Stimulated activated naive CD8-positive, alpha-beta T cell treated with anti-CD3 and anti-CD28 coated beads, Interleukin-15, Interleukin-2, amounts not matched to agents 100 ng/mL and 50 ng/mL, for 24 hours (primary cell): ENCODE data around the gene WWOX.

ENCODE experiments used
- H3K27ac Mint-ChIP-seq: one replicate; pipeline ENCODE4 v1.8.0; 2021; ENCODE audit warnings: mild to moderate bottlenecking, mixed read lengths
- H3K27me3 Mint-ChIP-seq: one replicate; pipeline ENCODE4 v1.8.0; 2021; ENCODE audit warnings: mixed read lengths
- H3K36me3 Mint-ChIP-seq: one replicate; pipeline ENCODE4 v1.8.0; 2021; ENCODE audit warnings: low read depth, mixed read lengths
- H3K4me1 Mint-ChIP-seq: one replicate; pipeline ENCODE4 v1.8.0; 2021; ENCODE audit warnings: low read depth, mixed read lengths
- H3K4me3 Mint-ChIP-seq: one replicate; pipeline ENCODE4 v1.8.0; 2021; ENCODE audit warnings: mild to moderate bottlenecking, mixed read lengths
- H3K9me3 Mint-ChIP-seq: one replicate; pipeline ENCODE4 v1.8.0; 2021; ENCODE audit warnings: mixed read lengths

The WWOX gene

GRCh38 chr16:78607465-78607864, 508.0 kb downstream of the WWOX start:
- H3K4me3 Mint-ChIP-seq: no peak overlapping the region
- H3K9me3 Mint-ChIP-seq: no peaks in the 10 kb centered on the region
- no peaks in the 10 kb centered on the region for H3K27me3 Mint-ChIP-seq
- H3K4me1 Mint-ChIP-seq: no peaks in the 10 kb centered on the region
- H3K36me3 Mint-ChIP-seq: no peaks in the 10 kb centered on the region
- H3K27ac Mint-ChIP-seq: no peak overlapping the region

- Mint-ChIP-seq H3K36me3 (peaks cover 6% of the 10 kb centered on the region), H3K9me3 (no peaks in the 10 kb centered on the region), H3K4me3 (no peak overlapping the region), H3K27me3 (no peaks in the 10 kb centered on the region), H3K4me1 (no peaks in the 10 kb centered on the region), H3K27ac (no peak overlapping the region)
These were observed 508.9 kb downstream of the WWOX start for GRCh38 chr16:78608305-78608776.

- Mint-ChIP-seq H3K27me3 (no peaks in the 10 kb centered on the region), H3K9me3 (no peaks in the 10 kb centered on the region), H3K36me3 (peaks cover 6% of the 10 kb centered on the region), H3K4me1 (no peaks in the 10 kb centered on the region), H3K4me3 (no peak overlapping the region), H3K27ac (no peak overlapping the region)
These were observed 510.2 kb downstream of the WWOX start for GRCh38 chr16:78609402-78610274.

GRCh38 chr16:78611318-78611717, 511.9 kb downstream of the WWOX start:
- H3K36me3 Mint-ChIP-seq: peaks cover 6% of the 10 kb centered on the region
- no peaks in the 10 kb centered on the region for H3K27me3 Mint-ChIP-seq
- H3K4me1 Mint-ChIP-seq: no peaks in the 10 kb centered on the region
- H3K9me3 Mint-ChIP-seq: no peaks in the 10 kb centered on the region
- H3K4me3 Mint-ChIP-seq: no peak overlapping the region
- no peak overlapping the region for H3K27ac Mint-ChIP-seq

- H3K9me3 Mint-ChIP-seq: peaks cover 3% of the 10 kb centered on the region
- H3K36me3 Mint-ChIP-seq: peaks cover 4% of the 10 kb centered on the region
These were observed 520.4 kb downstream of the WWOX start for GRCh38 chr16:78619811-78620210.

GRCh38 chr16:78620291-78620690, 520.8 kb downstream of the WWOX start:
- H3K4me1 Mint-ChIP-seq: no peaks in the 10 kb centered on the region
- no peak overlapping the region for H3K4me3 Mint-ChIP-seq
- H3K27ac Mint-ChIP-seq: no peak overlapping the region
- H3K27me3 Mint-ChIP-seq: no peaks in the 10 kb centered on the region
- peaks cover 3% of the 10 kb centered on the region for H3K9me3 Mint-ChIP-seq
- peaks cover 4% of the 10 kb centered on the region for H3K36me3 Mint-ChIP-seq

More at GRCh38 chr16:78619811-78620210, 520.4 kb downstream of the WWOX start:
- Mint-ChIP-seq H3K4me1 (no peaks in the 10 kb centered on the region), H3K4me3 (no peak overlapping the region), H3K27me3 (no peaks in the 10 kb centered on the region), H3K27ac (no peak overlapping the region)

- H3K27ac Mint-ChIP-seq: no peak overlapping the region
- H3K36me3 Mint-ChIP-seq: peaks cover 13% of the 10 kb centered on the region
- peaks cover 3% of the 10 kb centered on the region for H3K9me3 Mint-ChIP-seq
- H3K27me3 Mint-ChIP-seq: no peaks in the 10 kb centered on the region
- no peak overlapping the region for H3K4me3 Mint-ChIP-seq
- H3K4me1 Mint-ChIP-seq: no peaks in the 10 kb centered on the region
These were observed 524.3 kb downstream of the WWOX start for GRCh38 chr16:78623796-78624195.

- H3K4me1 Mint-ChIP-seq: no peaks in the 10 kb centered on the region
- no peak overlapping the region for H3K4me3 Mint-ChIP-seq
These were observed 524.9 kb downstream of the WWOX start for GRCh38 chr16:78624366-78624765.

GRCh38 chr16:78628461-78629045, 529.1 kb downstream of the WWOX start:
- Mint-ChIP-seq H3K27me3 (no peaks in the 10 kb centered on the region), H3K27ac (no peak overlapping the region), H3K9me3 (peaks cover 18% of the 10 kb centered on the region), H3K4me1 (no peaks in the 10 kb centered on the region), H3K4me3 (no peak overlapping the region), H3K36me3 (peaks cover 18% of the 10 kb centered on the region)

More at GRCh38 chr16:78624366-78624765, 524.9 kb downstream of the WWOX start:
- H3K9me3 Mint-ChIP-seq: peaks cover 6% of the 10 kb centered on the region
- no peak overlapping the region for H3K27ac Mint-ChIP-seq
- H3K36me3 Mint-ChIP-seq: peaks cover 13% of the 10 kb centered on the region
- no peaks in the 10 kb centered on the region for H3K27me3 Mint-ChIP-seq

GRCh38 chr16:78629173-78629572, 529.7 kb downstream of the WWOX start:
- Mint-ChIP-seq H3K27me3 (no peaks in the 10 kb centered on the region), H3K4me3 (no peak overlapping the region), H3K27ac (no peak overlapping the region), H3K36me3 (peaks cover 18% of the 10 kb centered on the region), H3K9me3 (peaks cover 18% of the 10 kb centered on the region), H3K4me1 (no peaks in the 10 kb centered on the region)

- H3K9me3 Mint-ChIP-seq: peaks cover 18% of the 10 kb centered on the region
- no peaks in the 10 kb centered on the region for H3K4me1 Mint-ChIP-seq
- no peaks in the 10 kb centered on the region for H3K27me3 Mint-ChIP-seq
- H3K4me3 Mint-ChIP-seq: no peak overlapping the region
- H3K36me3 Mint-ChIP-seq: peaks cover 18% of the 10 kb centered on the region
- H3K27ac Mint-ChIP-seq: no peak overlapping the region
These were observed 530.6 kb downstream of the WWOX start for GRCh38 chr16:78630102-78630501.

GRCh38 chr16:78633551-78633950, 534.1 kb downstream of the WWOX start:
- Mint-ChIP-seq H3K27me3 (no peaks in the 10 kb centered on the region), H3K27ac (no peak overlapping the region), H3K4me3 (no peak overlapping the region), H3K9me3 (peaks cover 18% of the 10 kb centered on the region), H3K36me3 (peaks cover 9% of the 10 kb centered on the region), H3K4me1 (no peaks in the 10 kb centered on the region)

- no peak overlapping the region for H3K4me3 Mint-ChIP-seq
- peaks cover 3% of the 10 kb centered on the region for H3K9me3 Mint-ChIP-seq
- peaks cover 4% of the 10 kb centered on the region for H3K36me3 Mint-ChIP-seq
- no peaks in the 10 kb centered on the region for H3K27me3 Mint-ChIP-seq
- peaks cover 5% of the 10 kb centered on the region for H3K4me1 Mint-ChIP-seq
- H3K27ac Mint-ChIP-seq: no peak overlapping the region
These were observed 536.4 kb downstream of the WWOX start for GRCh38 chr16:78635807-78636206.

- no peaks in the 10 kb centered on the region for H3K36me3 Mint-ChIP-seq
- no peak overlapping the region for H3K4me3 Mint-ChIP-seq
- peaks cover 5% of the 10 kb centered on the region for H3K27me3 Mint-ChIP-seq
- H3K4me1 Mint-ChIP-seq: peaks cover 5% of the 10 kb centered on the region
- no peaks in the 10 kb centered on the region for H3K9me3 Mint-ChIP-seq
- no peak overlapping the region for H3K27ac Mint-ChIP-seq
These were observed 538.9 kb downstream of the WWOX start for GRCh38 chr16:78638371-78638770.

- no peaks in the 10 kb centered on the region for H3K36me3 Mint-ChIP-seq
These were observed 540.3 kb downstream of the WWOX start for GRCh38 chr16:78639775-78640174.

More at GRCh38 chr16:78639775-78640174, 540.3 kb downstream of the WWOX start:
- H3K9me3 Mint-ChIP-seq: no peaks in the 10 kb centered on the region
- peaks cover 5% of the 10 kb centered on the region for H3K27me3 Mint-ChIP-seq
- no peak overlapping the region for H3K4me3 Mint-ChIP-seq
- no peak overlapping the region for H3K27ac Mint-ChIP-seq
- peaks cover 5% of the 10 kb centered on the region for H3K4me1 Mint-ChIP-seq
